Cardiac fibroblast (primary cell): ENCODE results near the gene DAPK2.
A peak's percentile ranks its signal among the peaks of the same experiment; 100 is the strongest.

Source experiments
- DNase-seq, 2 donors: peaks; one replicate each; pipeline versions ENCODE4 v3.0.0 to v3.0.0-alpha.2; 2010; ENCODE audit warnings: low read depth in 2 of 2
- H3K4me3 ChIP-seq, 2 donors: replicated peaks in 1 of 2; 1 replicate in 1 of 2; 2 replicates in 1 of 2; pipeline ENCODE4 v1.5.1; 2011; ENCODE audit warnings: low read depth in 2 of 2, low read length in 2 of 2, mild to moderate bottlenecking in 2 of 2, moderate library complexity in 1 of 2
- TF ChIP-seq, protein P1 (sequence below): IDR thresholded peaks from one replicate; pipeline ENCODE4 v1.5.1; 2011; ENCODE audit warnings: low read depth, mild to moderate bottlenecking, low read length, inconsistent platforms

The DAPK2 gene

DNA sequence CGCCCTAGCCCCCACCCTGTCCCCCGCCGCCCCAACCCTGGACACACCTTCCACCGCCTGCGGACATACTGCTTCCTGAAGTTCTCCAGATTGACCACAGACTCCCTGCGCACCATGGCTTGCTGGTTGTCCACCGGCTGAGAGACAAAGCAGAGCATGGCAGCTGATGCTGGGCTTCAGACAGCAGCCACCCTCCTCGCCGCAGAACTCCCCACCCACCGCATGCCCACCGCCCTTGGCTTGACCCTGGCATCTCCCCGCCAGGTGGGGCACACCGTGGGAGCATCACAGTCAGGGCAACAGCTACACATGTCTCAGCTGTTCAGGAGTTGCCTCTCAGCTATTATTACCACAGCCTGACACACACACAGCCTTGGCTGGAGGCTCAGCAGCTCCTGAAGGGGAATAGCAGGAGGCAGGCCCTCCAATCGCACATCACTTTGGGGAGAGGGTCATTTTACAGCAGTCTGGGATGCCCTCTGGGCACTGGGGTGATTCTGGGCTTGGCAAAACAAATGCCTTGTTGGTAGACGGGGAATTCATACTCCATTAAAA is 134.1 kb downstream of the DAPK2 start:
- H3K4me3 ChIP-seq: no peak overlapping the region
- TF ChIP-seq, protein P1, sequence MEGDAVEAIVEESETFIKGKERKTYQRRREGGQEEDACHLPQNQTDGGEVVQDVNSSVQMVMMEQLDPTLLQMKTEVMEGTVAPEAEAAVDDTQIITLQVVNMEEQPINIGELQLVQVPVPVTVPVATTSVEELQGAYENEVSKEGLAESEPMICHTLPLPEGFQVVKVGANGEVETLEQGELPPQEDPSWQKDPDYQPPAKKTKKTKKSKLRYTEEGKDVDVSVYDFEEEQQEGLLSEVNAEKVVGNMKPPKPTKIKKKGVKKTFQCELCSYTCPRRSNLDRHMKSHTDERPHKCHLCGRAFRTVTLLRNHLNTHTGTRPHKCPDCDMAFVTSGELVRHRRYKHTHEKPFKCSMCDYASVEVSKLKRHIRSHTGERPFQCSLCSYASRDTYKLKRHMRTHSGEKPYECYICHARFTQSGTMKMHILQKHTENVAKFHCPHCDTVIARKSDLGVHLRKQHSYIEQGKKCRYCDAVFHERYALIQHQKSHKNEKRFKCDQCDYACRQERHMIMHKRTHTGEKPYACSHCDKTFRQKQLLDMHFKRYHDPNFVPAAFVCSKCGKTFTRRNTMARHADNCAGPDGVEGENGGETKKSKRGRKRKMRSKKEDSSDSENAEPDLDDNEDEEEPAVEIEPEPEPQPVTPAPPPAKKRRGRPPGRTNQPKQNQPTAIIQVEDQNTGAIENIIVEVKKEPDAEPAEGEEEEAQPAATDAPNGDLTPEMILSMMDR: no peak
- DNase-seq: no peak

DNA sequence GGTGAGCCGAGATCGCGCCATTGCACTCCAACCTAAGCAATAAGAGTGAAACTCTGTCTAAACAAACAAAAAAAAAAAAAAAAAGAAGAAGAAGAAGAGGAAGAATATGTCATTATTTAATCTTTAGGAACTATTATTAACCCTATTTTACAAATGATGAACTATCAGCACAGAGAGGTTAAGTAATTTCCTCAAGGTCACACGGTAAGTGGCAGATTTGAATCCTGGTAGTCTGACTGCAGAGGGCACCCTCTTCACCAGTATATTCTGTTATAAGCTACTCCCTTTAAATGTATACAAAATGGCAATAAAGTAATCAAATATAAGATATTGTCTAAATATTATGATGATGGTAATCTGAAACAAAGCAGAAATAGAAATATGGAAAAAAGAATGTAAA is 135.1 kb downstream of the DAPK2 start:
- TF ChIP-seq, protein P1: no peak
- DNase-seq: no peak
- H3K4me3 ChIP-seq: no peak overlapping the region

DNA sequence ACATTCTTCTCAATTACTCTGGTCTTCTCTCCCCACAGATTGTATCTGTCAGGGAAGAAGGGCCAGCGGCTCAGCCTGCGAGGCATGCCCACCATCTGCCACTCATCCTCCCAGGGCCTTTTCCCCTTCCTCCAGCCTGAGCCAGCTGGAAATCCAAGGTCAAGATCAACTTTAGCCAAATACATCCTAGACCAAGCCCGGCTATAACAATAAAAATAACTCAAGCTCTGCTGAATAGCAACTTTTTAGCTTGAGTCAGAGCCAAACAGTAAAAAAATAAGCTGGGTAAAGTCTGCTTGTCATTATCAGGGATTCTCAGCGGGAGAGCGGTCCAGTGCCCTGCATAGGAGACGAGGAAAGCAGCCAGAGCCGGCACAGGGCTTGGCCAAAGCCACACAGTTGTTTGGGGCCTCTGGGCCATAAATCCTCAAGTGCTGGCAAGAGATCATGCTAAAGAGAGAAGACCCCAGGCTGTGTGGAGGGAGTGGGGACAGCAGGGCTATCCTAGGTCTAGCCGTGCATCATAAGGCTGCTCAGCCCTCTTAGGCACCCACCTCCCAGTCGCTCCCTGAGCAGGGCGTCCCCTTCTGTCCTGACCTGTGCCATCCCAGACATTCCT is 136.4 kb downstream of the DAPK2 start:
- no peak overlapping the region for H3K4me3 ChIP-seq
- TF ChIP-seq, protein P1: no peak
- DNase-seq: peak; percentile 51 to 84

DNA sequence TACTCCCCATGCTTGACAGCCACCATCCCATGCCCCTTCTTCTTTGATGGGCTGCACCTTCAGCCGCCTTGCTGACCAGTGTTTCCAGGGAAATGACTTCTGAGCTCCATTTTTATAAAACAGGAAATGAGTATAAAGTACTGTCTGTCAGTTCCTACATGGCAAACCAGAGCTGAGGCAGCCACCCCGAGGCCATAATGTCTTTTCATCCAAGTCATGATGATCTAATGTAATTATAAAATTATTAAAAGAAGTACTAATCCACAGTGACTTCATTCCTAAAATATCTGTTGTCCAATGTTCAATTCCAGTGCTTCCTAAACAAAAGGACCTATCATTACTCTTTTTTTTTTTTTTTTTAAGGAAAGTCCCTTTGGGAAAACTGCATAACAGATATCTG is 137.3 kb downstream of the DAPK2 start:
- peak in 1 of 2 donors; percentile 21 for DNase-seq
- no peak overlapping the region for H3K4me3 ChIP-seq
- TF ChIP-seq, protein P1: no peak

DNA sequence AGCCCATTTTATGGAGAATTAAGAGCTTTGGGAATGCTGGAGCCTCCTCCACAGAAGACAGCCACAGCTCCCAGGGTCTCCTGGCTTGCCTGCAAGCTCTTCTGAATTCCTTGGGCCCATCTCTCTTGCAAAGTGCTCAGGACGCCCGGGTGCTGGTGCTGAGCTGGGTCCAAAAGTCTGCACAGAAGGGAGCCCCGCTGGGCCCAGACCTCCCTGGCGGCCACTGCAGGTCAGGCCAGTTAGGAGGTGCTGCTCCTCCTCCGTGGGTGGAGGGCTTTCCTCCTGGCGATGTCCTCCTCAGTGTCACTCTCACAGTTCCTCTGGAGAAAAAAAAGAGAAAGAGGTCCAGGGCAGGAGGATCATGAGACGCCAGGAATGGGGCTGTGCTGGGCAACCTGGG is 138.0 kb downstream of the DAPK2 start:
- DNase-seq: no peak
- TF ChIP-seq, protein P1: no peak
- H3K4me3 ChIP-seq: no peak overlapping the region

DNA sequence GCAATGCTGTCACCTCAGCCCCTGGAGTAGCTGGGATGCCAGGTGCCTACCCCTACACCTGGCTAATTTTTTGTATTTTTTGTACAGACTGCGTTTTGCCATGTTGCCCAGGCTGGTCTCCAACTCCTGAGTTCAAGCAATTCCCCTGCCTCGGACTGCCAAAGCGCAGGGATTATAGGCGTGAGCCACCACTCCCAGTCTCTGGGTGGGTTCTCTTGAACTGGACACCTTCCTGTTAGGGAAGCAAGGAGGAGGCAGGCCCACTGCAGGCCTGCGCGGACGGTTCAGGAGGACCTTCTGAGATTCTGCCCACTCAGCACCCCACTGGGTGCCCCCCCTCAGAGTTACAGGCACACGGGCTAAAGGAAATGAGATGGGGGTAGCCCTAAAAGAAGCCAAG is 138.8 kb downstream of the DAPK2 start:
- DNase-seq: no peak
- TF ChIP-seq, protein P1: no peak
- no peak overlapping the region for H3K4me3 ChIP-seq

DNA sequence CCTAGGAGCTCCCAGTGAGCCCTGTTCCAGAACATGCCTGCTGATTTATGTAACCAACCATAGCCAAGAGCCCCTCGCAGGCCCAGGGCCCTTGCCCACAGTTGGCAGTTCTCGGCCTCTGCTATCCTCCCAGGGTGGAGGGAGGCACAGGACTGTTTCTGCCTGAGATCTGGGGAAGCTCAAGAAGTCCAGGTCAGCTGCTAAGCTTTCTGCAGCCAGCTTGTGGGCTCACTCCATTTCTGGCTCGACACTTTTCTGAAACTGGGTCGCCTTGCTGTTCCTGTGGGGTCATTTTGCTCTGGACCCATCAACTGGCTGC is 140.1 kb downstream of the DAPK2 start:
- no peak overlapping the region for H3K4me3 ChIP-seq
- DNase-seq: no peak
- TF ChIP-seq, protein P1: no peak
